ENCODE results near the gene NXF2B. TPM values are rescaled to one million over a fixed set of nuclear protein-coding genes. Genes with fewer than 3 reads are reported as not detected.

The NXF2B gene
- total RNA-seq, 1 donor from 2014 or later, result not detected

GRCh38 chrX:102339312-102340298 lies 100.2 kb downstream of the NXF2B start:
- no peak for DNase-seq (ENCODE audit: low read depth, low spot score)
- Mint-ChIP-seq H3K27ac (ENCODE audit: unreplicated experiment) (no peak overlapping the region), H3K9me3 (peaks cover 3% of the 10 kb centered on the region), H3K27me3 (ENCODE audit: low read depth) (peaks cover 13% of the 10 kb centered on the region), H3K4me1 (no peaks in the 10 kb centered on the region), H3K36me3 (ENCODE audit: low read depth) (no peaks in the 10 kb centered on the region), H3K4me3 (no peak overlapping the region)
- TF ChIP-seq CTCF (conservative IDR thresholded peaks at IDR 0.05), result no peak

DNA sequence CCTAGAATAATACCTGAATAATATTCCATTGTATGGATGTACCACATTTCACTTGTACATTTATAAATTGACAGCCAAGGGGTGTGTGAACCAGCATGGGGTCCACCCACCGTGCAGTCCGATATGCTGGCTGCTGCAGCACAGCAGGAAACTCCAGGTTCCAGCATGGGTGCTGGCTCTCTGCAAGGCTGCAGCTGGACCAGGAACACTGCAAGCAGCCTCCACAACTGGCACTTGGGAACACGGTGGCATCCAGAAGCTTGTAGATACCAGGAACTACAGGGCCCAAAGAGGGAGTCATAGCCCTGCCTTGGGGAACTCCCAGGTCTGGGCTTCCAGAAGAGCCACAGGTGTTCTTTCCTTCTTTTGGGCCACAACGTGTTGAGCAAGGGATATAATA lies 101.6 kb downstream of the NXF2B start:
- Mint-ChIP-seq H3K36me3 (ENCODE audit: low read depth) (no peaks in the 10 kb centered on the region), H3K27me3 (ENCODE audit: low read depth) (peaks cover 7% of the 10 kb centered on the region), H3K4me1 (no peaks in the 10 kb centered on the region), H3K9me3 (peaks cover 3% of the 10 kb centered on the region), H3K4me3 (no peak overlapping the region), H3K27ac (ENCODE audit: unreplicated experiment) (no peak overlapping the region)
- no peak for TF ChIP-seq CTCF (conservative IDR thresholded peaks at IDR 0.05)
- no peak for DNase-seq (ENCODE audit: low read depth, low spot score)

Other genes starting within 250 kb of the NXF2B start
- gene TCP11X1, start 224.7 kb downstream of the NXF2B start, total RNA-seq, result not detected in 2 replicates
- not detected in 2 replicates for gene NXF2, start 192.8 kb downstream of the NXF2B start, total RNA-seq
- gene TCP11X2, start 31.8 kb upstream of the NXF2B start, total RNA-seq, result not detected in 2 replicates
- 216 and 233 TPM in 2 replicates for gene TMSB15A, start 76.7 kb upstream of the NXF2B start, total RNA-seq
- 13.2 and 13.8 TPM in 2 replicates for gene ARMCX5, start 159.5 kb upstream of the NXF2B start, total RNA-seq
- gene GPRASP1, start 211.5 kb upstream of the NXF2B start, total RNA-seq, result 4.9 and 5.6 TPM in 2 replicates